SK-N-SH (cell line): ENCODE measurements around the gene ERCC2. TPM values are rescaled to one million over a fixed set of nuclear protein-coding genes. Genes with fewer than 3 reads are reported as not detected.

ENCODE experiments used
- CTCF ChIA-PET: fragments of 300-600, 350-600 bp; formaldehyde crosslinking; extraction: SDS; loops from one replicate; lab custom pipeline; 2021; lab: Yijun Ruan, JAX
- POLR2A ChIA-PET: fragments of 350-600 bp; sonication (Branson Sonifier 250); formaldehyde crosslinking; extraction: SDS; loops from one replicate; lab custom pipeline; 2020; ENCODE audit warnings: antibody characterized with exemption, inconsistent platforms; lab: Yijun Ruan, JAX
- DNase-seq: peaks from one replicate; pipeline ENCODE4 v3.0.0; 2012
- H2AFZ ChIP-seq: fragments of 200-600 bp; sonication (generic); 2 replicates; pipeline ENCODE4 v1.8.1; 2016; ENCODE audit warnings: antibody characterized with exemption, mild to moderate bottlenecking, low read depth
- H3F3A ChIP-seq: fragments of 200-600 bp; sonication (generic); replicated peaks from 2 replicates; pipeline ENCODE3; 2016; ENCODE audit warnings: antibody characterized with exemption, mild to moderate bottlenecking; ENCODE audit not compliant: insufficient read depth
- H3K27ac ChIP-seq, 2 experiments: fragments of 200-500 bp in 1 of 2; fragments of 200-600 bp in 1 of 2; sonication (Bioruptor generic) in 1 of 2; sonication (generic), shearing (Covaris generic) in 1 of 2; 2 replicates each; pipeline versions ENCODE4 v1.5.1 to v1.6.1; 2014 to 2016; ENCODE audit warnings: low read depth in 2 of 2, inconsistent platforms in 1 of 2, low read length in 1 of 2, mild to moderate bottlenecking in 1 of 2, mixed read lengths in 1 of 2
- H3K27me3 ChIP-seq: fragments of 200-600 bp; sonication (generic), shearing (Covaris generic); 2 replicates; pipeline ENCODE4 v1.6.1; 2016; ENCODE audit warnings: mixed run types; ENCODE audit not compliant: insufficient read depth
- H3K36me3 ChIP-seq, 2 experiments: fragments of 200-500 bp in 1 of 2; fragments of 200-600 bp in 1 of 2; sonication (Bioruptor generic) in 1 of 2; sonication (generic) in 1 of 2; replicated peaks in 1 of 2; 2 replicates each; pipeline versions ENCODE3 to v1.5.1; 2014 to 2016; ENCODE audit warnings: low read length in 1 of 2, mild to moderate bottlenecking in 1 of 2; ENCODE audit not compliant: insufficient read depth in 2 of 2, control insufficient read depth in 1 of 2
- H3K4me1 ChIP-seq, 2 experiments: fragments of 200-500 bp in 1 of 2; fragments of 200-600 bp in 1 of 2; sonication (Bioruptor generic) in 1 of 2; sonication (generic), shearing (Covaris generic) in 1 of 2; 2 replicates each; pipeline versions ENCODE4 v1.5.1 to v1.6.1; 2014 to 2016; ENCODE audit warnings: low read depth in 1 of 2, low read length in 1 of 2, mixed run types in 1 of 2; ENCODE audit not compliant: insufficient read depth in 2 of 2, control insufficient read depth in 1 of 2
- H3K4me2 ChIP-seq: fragments of 200-600 bp; sonication (generic), shearing (Covaris generic); 2 replicates; pipeline ENCODE4 v1.6.1; 2017; ENCODE audit warnings: mixed run types
- H3K4me3 ChIP-seq, 2 experiments: fragments of 200-500 bp in 1 of 2; fragments of 200-600 bp in 1 of 2; sonication (Bioruptor generic) in 1 of 2; sonication (generic), shearing (Covaris generic) in 1 of 2; 2 replicates each; pipeline versions ENCODE4 v1.5.1 to v1.8.1; 2014 to 2016; ENCODE audit warnings: low read depth in 2 of 2, inconsistent platforms in 1 of 2, low read length in 1 of 2, mild to moderate bottlenecking in 1 of 2, mixed read lengths in 1 of 2, moderate library complexity in 1 of 2
- H3K79me2 ChIP-seq: fragments of 200-600 bp; sonication (generic); 2 replicates; pipeline ENCODE4 v1.8.1; 2017; ENCODE audit warnings: mild to moderate bottlenecking; ENCODE audit not compliant: insufficient read depth
- H3K9ac ChIP-seq: fragments of 200-600 bp; sonication (generic); 2 replicates; pipeline ENCODE4 v1.6.1; 2017; ENCODE audit warnings: mixed run types
- H3K9me2 ChIP-seq: fragments of 200-600 bp; sonication (generic); 2 replicates; pipeline ENCODE4 v1.6.1; 2017; ENCODE audit warnings: mixed run types
- H3K9me3 ChIP-seq: fragments of 200-600 bp; sonication (generic); 2 replicates; pipeline ENCODE4 v1.6.1; 2017; ENCODE audit warnings: mixed run types, mild to moderate bottlenecking, moderate library complexity
- H4K20me1 ChIP-seq: fragments of 200-600 bp; sonication (generic); 2 replicates; pipeline ENCODE4 v1.6.1; 2017; ENCODE audit warnings: mild to moderate bottlenecking, mixed run types; ENCODE audit not compliant: insufficient read depth
- EP300 ChIP-seq, 2 experiments: IDR thresholded peaks; 2 replicates each; pipeline versions ENCODE4 v1.4.0 to v1.6.1; 2012; ENCODE audit warnings: borderline replicate concordance in 1 of 2, low read depth in 1 of 2, low read length in 1 of 2
- EZH2phosphoT487 ChIP-seq: fragments of 200-600 bp; sonication (generic); IDR thresholded peaks from 2 replicates; pipeline ENCODE4 v1.6.1; 2017; ENCODE audit warnings: low read depth, mixed run types, mild to moderate bottlenecking, antibody characterized with exemption, moderate library complexity, borderline replicate concordance
- FOXJ3 ChIP-seq: sonication (generic); formaldehyde crosslinking; IDR thresholded peaks from 2 replicates; pipeline ENCODE4 v1.5.1; 2020; ENCODE audit warnings: mild to moderate bottlenecking, missing genetic modification reagents
- FOXM1 ChIP-seq: IDR thresholded peaks from 2 replicates; pipeline ENCODE4 v1.4.0; 2012; ENCODE audit warnings: low read depth, mild to moderate bottlenecking
- JUND ChIP-seq: IDR thresholded peaks from 2 replicates; pipeline ENCODE4 v1.4.0; 2012
- MXI1 ChIP-seq: IDR thresholded peaks from 2 replicates; pipeline ENCODE4 v1.6.1; 2012; ENCODE audit warnings: mild to moderate bottlenecking, low read depth, low read length, improper control_type of control experiment
- POLR2AphosphoS5 ChIP-seq: IDR thresholded peaks from 2 replicates; pipeline ENCODE4 v1.6.1; 2012; ENCODE audit warnings: low read depth, low read length
- RAD21 ChIP-seq: IDR thresholded peaks from 2 replicates; pipeline ENCODE4 v1.6.1; 2012; ENCODE audit warnings: mild to moderate bottlenecking, low read length
- RCOR1 ChIP-seq: fragments of 150-350 bp; IDR thresholded peaks from 2 replicates; pipeline ENCODE4 v1.6.1; 2017; ENCODE audit warnings: antibody characterized with exemption, low read length
- YY1 ChIP-seq: IDR thresholded peaks from 2 replicates; pipeline ENCODE4 v1.4.0; 2012; ENCODE audit warnings: low read depth, mild to moderate bottlenecking
- WGBS: methylation state at CpG from one replicate; pipeline ENCODE4 v1.1.6; 2017; ENCODE audit warnings: low lambda C conversion rate; 5-methylcytosine and 5-hydroxymethylcytosine counted together
- polyA plus RNA-seq, 3 experiments: library from polyadenylated mRNA; depleted of rRNA; stranded (reverse); fragments of >200 nt; gene quantifications; 2 replicates each; pipeline ENCODE4 v1.2.3, GENCODE V29; 2012
- TF ChIP-seq, protein P1 (sequence below): IDR thresholded peaks from 2 replicates; pipeline ENCODE4 v1.4.0; 2012; ENCODE audit warnings: low read depth, borderline replicate concordance
- TF ChIP-seq, protein P2 (sequence below): fragments of 150-350 bp; IDR thresholded peaks from 2 replicates; pipeline ENCODE4 v1.6.1; 2017; ENCODE audit warnings: antibody characterized with exemption, low read length, low read depth, borderline replicate concordance
- TF ChIP-seq, protein P3 (sequence below): IDR thresholded peaks from 2 replicates; pipeline ENCODE4 v1.6.1; 2012; ENCODE audit warnings: mild to moderate bottlenecking, low read depth, low read length, moderate library complexity
- TF ChIP-seq, protein P4 (sequence below): IDR thresholded peaks from 2 replicates; pipeline ENCODE4 v1.4.0; 2012; ENCODE audit warnings: low read depth, borderline replicate concordance

Gene ERCC2
- polyA plus RNA-seq, 1 of the 3 experiments (the other 2 are of a cell fraction) = 72.8 TPM

DNA sequence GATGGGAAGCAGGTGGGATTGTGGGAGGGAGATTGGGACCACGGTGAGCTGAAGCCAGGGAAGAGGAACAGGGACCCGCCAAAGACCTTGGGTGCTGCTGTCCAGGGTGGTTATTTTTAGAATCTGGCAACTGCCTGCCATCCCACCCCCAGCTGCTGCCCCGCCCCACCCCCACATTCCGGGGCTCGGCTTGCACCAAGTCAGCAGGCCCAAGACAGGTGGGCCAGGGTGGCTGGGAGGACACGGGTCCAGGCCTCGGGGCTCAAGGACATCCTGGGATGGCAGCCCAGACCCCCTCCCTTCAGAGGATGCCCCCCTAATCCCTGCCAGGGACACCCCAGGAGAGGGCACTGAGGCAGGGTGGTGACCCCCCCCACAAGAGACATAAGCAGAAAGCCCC lies 48.5 kb downstream of the ERCC2 start:
- ChIA-PET POLR2A (no interaction called here), CTCF (interaction anchor here (1.8 kb wide), 1 partner anchor 17 kb away, joined by 6 read pairs; no protein-coding TSS in a partner anchor)
- no peak overlapping the region for H3K9ac ChIP-seq

More for the DNA sequence above, 48.5 kb downstream of the ERCC2 start:
- Histone ChIP-seq H4K20me1 (no peaks in the 10 kb centered on the region), H3K4me1 (peaks cover 0 to 5% of the 10 kb centered on the region in 2 experiments; a peak in 1 of 4 replicates), H3K27ac (no peak overlapping the region), H3K4me2 (no peak overlapping the region), H3K9me2 (no peaks in the 10 kb centered on the region), H3K36me3 (no peaks in the 10 kb centered on the region), H3K27me3 (peaks cover 19% of the 10 kb centered on the region)
- DNase-seq = no peak
- TF ChIP-seq, protein P1, sequence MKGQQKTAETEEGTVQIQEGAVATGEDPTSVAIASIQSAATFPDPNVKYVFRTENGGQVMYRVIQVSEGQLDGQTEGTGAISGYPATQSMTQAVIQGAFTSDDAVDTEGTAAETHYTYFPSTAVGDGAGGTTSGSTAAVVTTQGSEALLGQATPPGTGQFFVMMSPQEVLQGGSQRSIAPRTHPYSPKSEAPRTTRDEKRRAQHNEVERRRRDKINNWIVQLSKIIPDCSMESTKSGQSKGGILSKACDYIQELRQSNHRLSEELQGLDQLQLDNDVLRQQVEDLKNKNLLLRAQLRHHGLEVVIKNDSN = no peak
- TF ChIP-seq EZH2phosphoT487 (no peak), JUND (no peak), POLR2AphosphoS5 (no peak), MXI1 (no peak), YY1 (no peak), FOXJ3 (CRISPR knock-in tag) (no peak), RCOR1 (no peak), RAD21 (no peak), FOXM1 (no peak), EP300 (IDR thresholded peaks at IDR 0.05; ENCODE audit: borderline replicate concordance in 1 of 2, low read depth in 1 of 2, low read length in 1 of 2) (no peak)
- TF ChIP-seq, protein P2, sequence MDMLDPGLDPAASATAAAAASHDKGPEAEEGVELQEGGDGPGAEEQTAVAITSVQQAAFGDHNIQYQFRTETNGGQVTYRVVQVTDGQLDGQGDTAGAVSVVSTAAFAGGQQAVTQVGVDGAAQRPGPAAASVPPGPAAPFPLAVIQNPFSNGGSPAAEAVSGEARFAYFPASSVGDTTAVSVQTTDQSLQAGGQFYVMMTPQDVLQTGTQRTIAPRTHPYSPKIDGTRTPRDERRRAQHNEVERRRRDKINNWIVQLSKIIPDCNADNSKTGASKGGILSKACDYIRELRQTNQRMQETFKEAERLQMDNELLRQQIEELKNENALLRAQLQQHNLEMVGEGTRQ = no peak
- TF ChIP-seq, protein P3, sequence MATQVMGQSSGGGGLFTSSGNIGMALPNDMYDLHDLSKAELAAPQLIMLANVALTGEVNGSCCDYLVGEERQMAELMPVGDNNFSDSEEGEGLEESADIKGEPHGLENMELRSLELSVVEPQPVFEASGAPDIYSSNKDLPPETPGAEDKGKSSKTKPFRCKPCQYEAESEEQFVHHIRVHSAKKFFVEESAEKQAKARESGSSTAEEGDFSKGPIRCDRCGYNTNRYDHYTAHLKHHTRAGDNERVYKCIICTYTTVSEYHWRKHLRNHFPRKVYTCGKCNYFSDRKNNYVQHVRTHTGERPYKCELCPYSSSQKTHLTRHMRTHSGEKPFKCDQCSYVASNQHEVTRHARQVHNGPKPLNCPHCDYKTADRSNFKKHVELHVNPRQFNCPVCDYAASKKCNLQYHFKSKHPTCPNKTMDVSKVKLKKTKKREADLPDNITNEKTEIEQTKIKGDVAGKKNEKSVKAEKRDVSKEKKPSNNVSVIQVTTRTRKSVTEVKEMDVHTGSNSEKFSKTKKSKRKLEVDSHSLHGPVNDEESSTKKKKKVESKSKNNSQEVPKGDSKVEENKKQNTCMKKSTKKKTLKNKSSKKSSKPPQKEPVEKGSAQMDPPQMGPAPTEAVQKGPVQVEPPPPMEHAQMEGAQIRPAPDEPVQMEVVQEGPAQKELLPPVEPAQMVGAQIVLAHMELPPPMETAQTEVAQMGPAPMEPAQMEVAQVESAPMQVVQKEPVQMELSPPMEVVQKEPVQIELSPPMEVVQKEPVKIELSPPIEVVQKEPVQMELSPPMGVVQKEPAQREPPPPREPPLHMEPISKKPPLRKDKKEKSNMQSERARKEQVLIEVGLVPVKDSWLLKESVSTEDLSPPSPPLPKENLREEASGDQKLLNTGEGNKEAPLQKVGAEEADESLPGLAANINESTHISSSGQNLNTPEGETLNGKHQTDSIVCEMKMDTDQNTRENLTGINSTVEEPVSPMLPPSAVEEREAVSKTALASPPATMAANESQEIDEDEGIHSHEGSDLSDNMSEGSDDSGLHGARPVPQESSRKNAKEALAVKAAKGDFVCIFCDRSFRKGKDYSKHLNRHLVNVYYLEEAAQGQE = no peak
- TF ChIP-seq, protein P4, sequence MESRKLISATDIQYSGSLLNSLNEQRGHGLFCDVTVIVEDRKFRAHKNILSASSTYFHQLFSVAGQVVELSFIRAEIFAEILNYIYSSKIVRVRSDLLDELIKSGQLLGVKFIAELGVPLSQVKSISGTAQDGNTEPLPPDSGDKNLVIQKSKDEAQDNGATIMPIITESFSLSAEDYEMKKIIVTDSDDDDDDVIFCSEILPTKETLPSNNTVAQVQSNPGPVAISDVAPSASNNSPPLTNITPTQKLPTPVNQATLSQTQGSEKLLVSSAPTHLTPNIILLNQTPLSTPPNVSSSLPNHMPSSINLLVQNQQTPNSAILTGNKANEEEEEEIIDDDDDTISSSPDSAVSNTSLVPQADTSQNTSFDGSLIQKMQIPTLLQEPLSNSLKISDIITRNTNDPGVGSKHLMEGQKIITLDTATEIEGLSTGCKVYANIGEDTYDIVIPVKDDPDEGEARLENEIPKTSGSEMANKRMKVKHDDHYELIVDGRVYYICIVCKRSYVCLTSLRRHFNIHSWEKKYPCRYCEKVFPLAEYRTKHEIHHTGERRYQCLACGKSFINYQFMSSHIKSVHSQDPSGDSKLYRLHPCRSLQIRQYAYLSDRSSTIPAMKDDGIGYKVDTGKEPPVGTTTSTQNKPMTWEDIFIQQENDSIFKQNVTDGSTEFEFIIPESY = no peak
- TF ChIP-seq, all 33 proteins: peak for 0
- Histone ChIP-seq H3K79me2 (no peaks in the 10 kb centered on the region), H3K4me3 (no peak overlapping the region), H3F3A (no peaks in the 10 kb centered on the region), H2AFZ (no peak overlapping the region), H3K9me3 (no peaks in the 10 kb centered on the region)
- 80% methylated on average over 2 of the region's 7 CpGs for WGBS
